Measurements from ENCODE around the gene SETD4.

DNA sequence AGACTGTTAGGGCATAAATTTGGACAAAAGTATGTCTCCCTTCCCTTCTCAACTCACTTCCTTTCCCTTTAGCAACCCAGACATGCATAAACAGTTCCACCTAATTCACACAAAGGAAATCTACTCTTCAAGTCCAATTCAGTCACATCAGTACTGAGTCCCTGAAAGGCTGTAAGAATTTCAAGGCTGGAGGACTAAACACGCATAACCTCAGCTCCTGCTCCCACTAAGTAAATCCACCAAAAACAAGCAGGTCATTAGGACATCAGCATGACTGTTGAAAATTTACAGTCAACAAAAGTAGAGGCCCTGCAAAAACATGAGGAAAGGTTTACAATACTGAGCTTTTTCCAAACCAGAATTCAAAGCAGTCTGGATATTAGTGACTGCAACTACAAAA is 18.4 kb downstream of the SETD4 start:
- TF ChIP-seq, protein P1, sequence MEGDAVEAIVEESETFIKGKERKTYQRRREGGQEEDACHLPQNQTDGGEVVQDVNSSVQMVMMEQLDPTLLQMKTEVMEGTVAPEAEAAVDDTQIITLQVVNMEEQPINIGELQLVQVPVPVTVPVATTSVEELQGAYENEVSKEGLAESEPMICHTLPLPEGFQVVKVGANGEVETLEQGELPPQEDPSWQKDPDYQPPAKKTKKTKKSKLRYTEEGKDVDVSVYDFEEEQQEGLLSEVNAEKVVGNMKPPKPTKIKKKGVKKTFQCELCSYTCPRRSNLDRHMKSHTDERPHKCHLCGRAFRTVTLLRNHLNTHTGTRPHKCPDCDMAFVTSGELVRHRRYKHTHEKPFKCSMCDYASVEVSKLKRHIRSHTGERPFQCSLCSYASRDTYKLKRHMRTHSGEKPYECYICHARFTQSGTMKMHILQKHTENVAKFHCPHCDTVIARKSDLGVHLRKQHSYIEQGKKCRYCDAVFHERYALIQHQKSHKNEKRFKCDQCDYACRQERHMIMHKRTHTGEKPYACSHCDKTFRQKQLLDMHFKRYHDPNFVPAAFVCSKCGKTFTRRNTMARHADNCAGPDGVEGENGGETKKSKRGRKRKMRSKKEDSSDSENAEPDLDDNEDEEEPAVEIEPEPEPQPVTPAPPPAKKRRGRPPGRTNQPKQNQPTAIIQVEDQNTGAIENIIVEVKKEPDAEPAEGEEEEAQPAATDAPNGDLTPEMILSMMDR (IDR thresholded peaks at IDR 0.05): no peak
- no peak for TF ChIP-seq POLR2A (IDR thresholded peaks at IDR 0.05)

Measured in right lobe of liver (tissue), 4 donors.